ENCODE measurements around the gene UBE2E2.

The UBE2E2 gene

GRCh38 chr3:23288715-23289114 is 85.6 kb downstream of the UBE2E2 start:
- no peak for DNase-seq

GRCh38 chr3:23292432-23292831 is 89.3 kb downstream of the UBE2E2 start:
- DNase-seq = no peak

- DNase-seq = no peak
These were observed 91.8 kb downstream of the UBE2E2 start for GRCh38 chr3:23294770-23295387.

GRCh38 chr3:23301819-23302218 is 98.7 kb downstream of the UBE2E2 start:
- DNase-seq = no peak

- DNase-seq = no peak
These were observed 99.1 kb downstream of the UBE2E2 start for GRCh38 chr3:23302271-23302670.

- no peak for DNase-seq
These were observed 100.6 kb downstream of the UBE2E2 start for GRCh38 chr3:23303601-23304217.

- DNase-seq = no peak
These were observed 101.3 kb downstream of the UBE2E2 start for GRCh38 chr3:23304424-23304823.

- DNase-seq = no peak
These were observed 106.0 kb downstream of the UBE2E2 start for GRCh38 chr3:23308986-23309625.

GRCh38 chr3:23312866-23313265 is 109.7 kb downstream of the UBE2E2 start:
- no peak for DNase-seq

GRCh38 chr3:23314981-23315762 is 112.0 kb downstream of the UBE2E2 start:
- DNase-seq = no peak

GRCh38 chr3:23316924-23317323 is 113.8 kb downstream of the UBE2E2 start:
- no peak for DNase-seq

- no peak for DNase-seq
These were observed 116.5 kb downstream of the UBE2E2 start for GRCh38 chr3:23319366-23320312.

- no peak for DNase-seq
These were observed 117.8 kb downstream of the UBE2E2 start for GRCh38 chr3:23320586-23321570.

GRCh38 chr3:23324745-23325144 is 121.6 kb downstream of the UBE2E2 start:
- DNase-seq = no peak

GRCh38 chr3:23325466-23326065 is 122.4 kb downstream of the UBE2E2 start:
- no peak for DNase-seq

- DNase-seq = no peak
These were observed 126.5 kb downstream of the UBE2E2 start for GRCh38 chr3:23329471-23330105.

GRCh38 chr3:23330568-23330967 is 127.4 kb downstream of the UBE2E2 start:
- DNase-seq = no peak

GRCh38 chr3:23331141-23331935 is 128.2 kb downstream of the UBE2E2 start:
- no peak for DNase-seq

GRCh38 chr3:23333633-23334032 is 130.5 kb downstream of the UBE2E2 start:
- no peak for DNase-seq
